ENCODE data around the gene MAP3K7CL.

MAP3K7CL gene

GRCh38 chr21:29208044-29208681 is 77.7 kb downstream of the MAP3K7CL start:
- no peak overlapping the region for H3K9ac ChIP-seq (ENCODE audit: low read length)
- no peaks in the 10 kb centered on the region for H3K9me3 ChIP-seq (ENCODE audit: control insufficient read depth, low read length)
- no peaks in the 10 kb centered on the region for H3K36me3 ChIP-seq (ENCODE audit: control insufficient read depth, insufficient read depth, low read length)
- no peaks in the 10 kb centered on the region for H3K4me1 ChIP-seq (ENCODE audit: control insufficient read depth, insufficient read depth, low read length)
- H3K4me3 ChIP-seq (ENCODE audit: low read length): no peak overlapping the region
- no peaks in the 10 kb centered on the region for H3K27me3 ChIP-seq (ENCODE audit: control insufficient read depth, insufficient read depth, low read length)

DNA sequence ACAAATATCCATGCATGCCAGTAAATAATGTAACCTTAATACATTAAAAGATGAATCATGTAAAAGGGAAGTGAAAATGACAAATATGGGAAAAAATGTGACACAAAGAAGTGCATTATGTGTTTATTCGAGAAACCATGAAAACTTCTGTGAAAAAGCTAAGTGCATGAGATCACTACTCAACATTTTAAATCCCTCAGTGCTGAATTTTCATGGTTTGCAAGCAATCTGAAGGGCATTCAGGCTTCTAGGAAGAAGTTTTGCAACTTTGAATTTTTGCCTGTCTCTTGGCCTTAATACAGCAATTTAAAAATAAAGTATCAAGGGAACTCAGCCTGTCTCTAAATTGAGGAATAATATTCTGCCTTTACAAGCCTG is 78.2 kb downstream of the MAP3K7CL start:
- H3K27me3 ChIP-seq (ENCODE audit: control insufficient read depth, insufficient read depth, low read length): no peaks in the 10 kb centered on the region

DNA sequence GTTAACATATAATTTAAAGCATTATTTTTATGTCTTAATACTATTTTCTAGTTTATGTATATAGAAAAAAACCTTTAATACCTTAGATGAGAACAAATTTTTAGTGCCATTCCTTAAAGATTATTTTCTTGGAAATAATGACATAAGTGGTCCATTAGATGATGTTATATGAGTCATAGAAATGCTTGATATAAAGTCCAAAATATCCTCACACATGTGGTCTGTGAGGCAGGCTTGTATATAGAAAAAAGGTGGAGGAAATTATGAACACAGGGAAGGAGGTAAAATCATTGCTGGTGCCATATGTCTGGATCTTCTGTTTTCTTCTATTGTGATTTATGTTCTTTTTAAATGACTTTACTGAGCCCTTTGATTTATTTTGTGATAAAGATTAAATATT is 79.3 kb downstream of the MAP3K7CL start:
- Histone ChIP-seq H3K9me3 (ENCODE audit: control insufficient read depth, low read length) (no peaks in the 10 kb centered on the region), H3K27me3 (ENCODE audit: control insufficient read depth, insufficient read depth, low read length) (no peaks in the 10 kb centered on the region), H3K4me1 (ENCODE audit: control insufficient read depth, insufficient read depth, low read length) (no peaks in the 10 kb centered on the region), H3K9ac (ENCODE audit: low read length) (no peak overlapping the region), H3K4me3 (ENCODE audit: low read length) (no peak overlapping the region), H3K36me3 (ENCODE audit: control insufficient read depth, insufficient read depth, low read length) (no peaks in the 10 kb centered on the region)

More for the DNA sequence above, 78.2 kb downstream of the MAP3K7CL start:
- Histone ChIP-seq H3K4me3 (ENCODE audit: low read length) (no peak overlapping the region), H3K4me1 (ENCODE audit: control insufficient read depth, insufficient read depth, low read length) (no peaks in the 10 kb centered on the region), H3K9me3 (ENCODE audit: control insufficient read depth, low read length) (no peaks in the 10 kb centered on the region), H3K9ac (ENCODE audit: low read length) (no peak overlapping the region), H3K36me3 (ENCODE audit: control insufficient read depth, insufficient read depth, low read length) (no peaks in the 10 kb centered on the region)

GRCh38 chr21:29211205-29211604 is 80.8 kb downstream of the MAP3K7CL start:
- Histone ChIP-seq H3K9ac (ENCODE audit: low read length) (no peak overlapping the region), H3K9me3 (ENCODE audit: control insufficient read depth, low read length) (no peaks in the 10 kb centered on the region), H3K4me3 (ENCODE audit: low read length) (no peak overlapping the region), H3K36me3 (ENCODE audit: control insufficient read depth, insufficient read depth, low read length) (no peaks in the 10 kb centered on the region), H3K4me1 (ENCODE audit: control insufficient read depth, insufficient read depth, low read length) (no peaks in the 10 kb centered on the region), H3K27me3 (ENCODE audit: control insufficient read depth, insufficient read depth, low read length) (no peaks in the 10 kb centered on the region)

GRCh38 chr21:29212446-29212845 is 82.0 kb downstream of the MAP3K7CL start:
- H3K4me3 ChIP-seq (ENCODE audit: low read length): no peak overlapping the region

DNA sequence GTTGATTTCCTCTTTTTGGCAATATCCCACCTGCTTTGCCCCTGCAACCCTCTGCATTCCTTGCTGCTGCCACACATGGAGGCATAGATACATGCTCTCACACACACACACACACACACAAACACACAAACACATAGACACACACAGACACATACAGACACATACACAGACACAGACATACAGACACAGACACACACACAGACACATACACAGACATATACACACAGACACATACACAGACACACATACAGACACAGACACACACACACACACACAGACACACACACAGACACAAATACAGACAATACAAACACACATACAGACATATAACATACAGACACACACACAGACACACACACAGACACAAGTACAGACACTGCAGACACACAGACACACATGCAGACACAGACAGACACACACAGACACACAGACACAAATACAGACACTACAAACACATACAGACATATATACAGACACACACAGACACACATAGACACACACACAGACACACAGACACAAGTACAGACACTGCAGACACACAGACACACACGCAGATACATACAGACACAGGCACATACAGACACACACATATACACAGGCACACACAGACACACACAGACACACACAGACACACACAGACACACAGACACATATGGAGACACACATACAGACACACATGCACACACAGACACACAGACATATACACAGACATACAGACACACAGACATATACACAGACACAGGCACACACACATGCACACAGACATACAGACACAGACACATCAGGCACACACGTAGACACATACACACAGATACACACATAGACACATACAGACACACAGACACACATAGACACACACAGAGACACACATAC is 83.3 kb downstream of the MAP3K7CL start:
- Histone ChIP-seq H3K4me3 (ENCODE audit: low read length) (no peak overlapping the region), H3K9me3 (ENCODE audit: control insufficient read depth, low read length) (no peaks in the 10 kb centered on the region), H3K4me1 (ENCODE audit: control insufficient read depth, insufficient read depth, low read length) (no peaks in the 10 kb centered on the region)

More at GRCh38 chr21:29212446-29212845, 82.0 kb downstream of the MAP3K7CL start:
- Histone ChIP-seq H3K36me3 (ENCODE audit: control insufficient read depth, insufficient read depth, low read length) (no peaks in the 10 kb centered on the region), H3K9ac (ENCODE audit: low read length) (no peak overlapping the region), H3K9me3 (ENCODE audit: control insufficient read depth, low read length) (no peaks in the 10 kb centered on the region), H3K27me3 (ENCODE audit: control insufficient read depth, insufficient read depth, low read length) (no peaks in the 10 kb centered on the region), H3K4me1 (ENCODE audit: control insufficient read depth, insufficient read depth, low read length) (no peaks in the 10 kb centered on the region)

DNA sequence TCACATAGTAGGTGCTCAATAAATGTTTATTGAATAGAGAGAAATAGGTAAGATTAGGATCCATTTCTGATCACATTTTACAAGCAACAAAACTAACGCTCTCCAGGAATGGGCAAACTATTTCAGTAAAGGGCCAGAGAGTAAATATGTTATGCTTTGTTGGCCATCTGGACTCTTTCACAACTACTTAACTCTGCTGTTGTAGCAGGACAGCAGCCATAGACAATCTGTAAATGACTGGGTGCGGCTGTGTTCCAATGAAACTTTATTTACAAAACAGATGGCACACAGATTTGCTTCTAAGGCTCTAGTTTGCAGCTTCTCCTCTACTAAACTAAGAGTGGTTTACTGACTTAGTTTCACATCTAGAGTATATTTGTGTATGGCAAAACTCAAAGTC is 85.3 kb downstream of the MAP3K7CL start:
- Histone ChIP-seq H3K36me3 (ENCODE audit: control insufficient read depth, insufficient read depth, low read length) (no peaks in the 10 kb centered on the region), H3K27me3 (ENCODE audit: control insufficient read depth, insufficient read depth, low read length) (no peaks in the 10 kb centered on the region), H3K9me3 (ENCODE audit: control insufficient read depth, low read length) (no peaks in the 10 kb centered on the region), H3K9ac (ENCODE audit: low read length) (no peak overlapping the region), H3K4me1 (ENCODE audit: control insufficient read depth, insufficient read depth, low read length) (no peaks in the 10 kb centered on the region), H3K4me3 (ENCODE audit: low read length) (no peak overlapping the region)

More for the DNA sequence above, 83.3 kb downstream of the MAP3K7CL start:
- Histone ChIP-seq H3K9ac (ENCODE audit: low read length) (no peak overlapping the region), H3K27me3 (ENCODE audit: control insufficient read depth, insufficient read depth, low read length) (no peaks in the 10 kb centered on the region), H3K36me3 (ENCODE audit: control insufficient read depth, insufficient read depth, low read length) (no peaks in the 10 kb centered on the region)

GRCh38 chr21:29217818-29218291 is 87.4 kb downstream of the MAP3K7CL start:
- Histone ChIP-seq H3K4me3 (ENCODE audit: low read length) (no peak overlapping the region), H3K27me3 (ENCODE audit: control insufficient read depth, insufficient read depth, low read length) (no peaks in the 10 kb centered on the region), H3K9ac (ENCODE audit: low read length) (no peak overlapping the region), H3K9me3 (ENCODE audit: control insufficient read depth, low read length) (no peaks in the 10 kb centered on the region), H3K4me1 (ENCODE audit: control insufficient read depth, insufficient read depth, low read length) (no peaks in the 10 kb centered on the region), H3K36me3 (ENCODE audit: control insufficient read depth, insufficient read depth, low read length) (no peaks in the 10 kb centered on the region)

DNA sequence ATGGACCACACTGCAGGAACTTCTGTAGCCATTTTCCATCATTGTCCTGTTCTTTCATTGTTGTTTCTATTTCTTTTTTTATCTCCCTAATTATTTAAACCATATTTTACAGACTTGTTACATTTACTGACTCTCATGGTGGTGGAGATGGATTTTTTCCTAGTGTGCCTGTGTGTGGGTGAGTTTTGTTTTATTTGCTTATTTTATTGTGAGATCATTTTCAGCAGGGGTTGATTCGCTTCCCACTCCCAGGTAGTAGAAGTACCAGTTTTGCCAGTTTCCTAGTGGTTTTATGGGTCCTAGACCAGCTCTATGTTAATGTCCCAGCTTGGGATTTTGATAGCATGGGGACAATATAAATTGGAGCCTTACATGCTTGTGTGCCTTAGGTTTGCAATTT is 88.3 kb downstream of the MAP3K7CL start:
- Histone ChIP-seq H3K27me3 (ENCODE audit: control insufficient read depth, insufficient read depth, low read length) (no peaks in the 10 kb centered on the region), H3K4me3 (ENCODE audit: low read length) (no peak overlapping the region), H3K4me1 (ENCODE audit: control insufficient read depth, insufficient read depth, low read length) (no peaks in the 10 kb centered on the region), H3K9ac (ENCODE audit: low read length) (no peak overlapping the region), H3K9me3 (ENCODE audit: control insufficient read depth, low read length) (no peaks in the 10 kb centered on the region), H3K36me3 (ENCODE audit: control insufficient read depth, insufficient read depth, low read length) (no peaks in the 10 kb centered on the region)

DNA sequence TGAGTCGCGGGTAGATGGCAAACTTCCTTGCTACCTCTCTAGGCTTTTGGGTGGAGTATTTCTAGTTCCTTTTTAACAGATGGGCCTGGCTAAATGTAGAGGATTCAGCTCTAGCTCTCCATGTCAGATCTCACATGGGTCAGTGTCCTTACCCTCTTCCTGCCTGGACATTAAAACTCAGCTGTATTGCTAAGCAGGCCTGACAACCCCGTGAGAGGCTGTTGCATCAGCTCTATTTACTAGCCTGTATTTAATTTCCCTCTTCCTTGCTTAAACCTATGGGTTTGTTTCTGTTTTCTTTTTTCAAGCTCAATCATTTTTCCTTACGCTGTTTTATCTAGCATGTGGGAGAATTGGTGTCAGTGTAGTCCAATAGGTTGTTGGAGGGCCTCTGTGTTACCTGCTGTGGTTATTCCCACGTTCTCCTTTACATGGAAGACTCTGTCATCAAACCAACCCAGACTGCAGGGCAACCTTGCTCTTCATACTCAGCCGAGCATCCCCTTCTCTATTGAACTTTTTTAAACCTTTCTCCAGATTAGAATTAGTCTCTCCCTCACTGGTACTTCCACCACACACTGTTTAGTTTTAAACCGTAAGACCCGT is 88.8 kb downstream of the MAP3K7CL start:
- Histone ChIP-seq H3K4me3 (ENCODE audit: low read length) (no peak overlapping the region), H3K9me3 (ENCODE audit: control insufficient read depth, low read length) (no peaks in the 10 kb centered on the region), H3K27me3 (ENCODE audit: control insufficient read depth, insufficient read depth, low read length) (no peaks in the 10 kb centered on the region), H3K36me3 (ENCODE audit: control insufficient read depth, insufficient read depth, low read length) (no peaks in the 10 kb centered on the region), H3K4me1 (ENCODE audit: control insufficient read depth, insufficient read depth, low read length) (no peaks in the 10 kb centered on the region), H3K9ac (ENCODE audit: low read length) (no peak overlapping the region)

- H3K36me3 ChIP-seq (ENCODE audit: control insufficient read depth, insufficient read depth, low read length): no peaks in the 10 kb centered on the region
- no peaks in the 10 kb centered on the region for H3K27me3 ChIP-seq (ENCODE audit: control insufficient read depth, insufficient read depth, low read length)
- H3K4me3 ChIP-seq (ENCODE audit: low read length): no peak overlapping the region
- H3K9me3 ChIP-seq (ENCODE audit: control insufficient read depth, low read length): no peaks in the 10 kb centered on the region
- no peaks in the 10 kb centered on the region for H3K4me1 ChIP-seq (ENCODE audit: control insufficient read depth, insufficient read depth, low read length)
- no peak overlapping the region for H3K9ac ChIP-seq (ENCODE audit: low read length)
Observed at GRCh38 chr21:29221253-29221744, 90.9 kb downstream of the MAP3K7CL start.

GRCh38 chr21:29224006-29224405 is 93.6 kb downstream of the MAP3K7CL start:
- H3K27me3 ChIP-seq (ENCODE audit: control insufficient read depth, insufficient read depth, low read length): no peaks in the 10 kb centered on the region
- H3K36me3 ChIP-seq (ENCODE audit: control insufficient read depth, insufficient read depth, low read length): no peaks in the 10 kb centered on the region
- H3K4me1 ChIP-seq (ENCODE audit: control insufficient read depth, insufficient read depth, low read length): no peaks in the 10 kb centered on the region
- no peak overlapping the region for H3K4me3 ChIP-seq (ENCODE audit: low read length)
- no peak overlapping the region for H3K9ac ChIP-seq (ENCODE audit: low read length)
- no peaks in the 10 kb centered on the region for H3K9me3 ChIP-seq (ENCODE audit: control insufficient read depth, low read length)
